Fibroblast of lung (primary cell): ENCODE results near the gene PRRX2. TPM values are rescaled to one million over a fixed set of nuclear protein-coding genes. Genes with fewer than 3 reads are reported as not detected.

Source experiments
- DNase-seq, 2 donors: peaks; one replicate each; pipeline versions ENCODE4 v3.0.0 to v3.0.0-alpha.2; 2010; ENCODE audit warnings: low read depth in 2 of 2
- H2AFZ ChIP-seq: 2 replicates; pipeline ENCODE4 v1.5.1; 2012; ENCODE audit warnings: low read length, control low read depth, inconsistent platforms
- H3K27ac ChIP-seq: 2 replicates; pipeline ENCODE4 v1.5.1; 2011; ENCODE audit warnings: low read length, control low read depth; ENCODE audit not compliant: insufficient read depth
- H3K27me3 ChIP-seq: 2 replicates; pipeline ENCODE4 v1.5.1; 2011; ENCODE audit warnings: mild to moderate bottlenecking, low read length; ENCODE audit not compliant: control insufficient read depth, insufficient read depth
- H3K36me3 ChIP-seq: 2 replicates; pipeline ENCODE4 v1.5.1; 2011; ENCODE audit warnings: low read length; ENCODE audit not compliant: control insufficient read depth, insufficient read depth
- H3K4me1 ChIP-seq: 2 replicates; pipeline ENCODE4 v1.5.1; 2011; ENCODE audit warnings: low read length; ENCODE audit not compliant: control insufficient read depth, insufficient read depth; ENCODE audit errors: extremely low read depth
- H3K4me2 ChIP-seq: 2 replicates; pipeline ENCODE4 v1.5.1; 2011; ENCODE audit warnings: low read length, control low read depth; ENCODE audit not compliant: insufficient read depth; ENCODE audit errors: extremely low read depth
- H3K4me3 ChIP-seq, 4 experiments: fragments of 200-600 bp in 1 of 4; sonication (generic) in 1 of 4; replicated peaks in 1 of 4; 2 replicates each; pipeline ENCODE4 v1.5.1; 2011 to 2016; ENCODE audit warnings: low read length in 4 of 4, low read depth in 3 of 4, mild to moderate bottlenecking in 3 of 4, control low read depth in 2 of 4, inconsistent platforms in 1 of 4, mixed read lengths in 1 of 4; ENCODE audit not compliant: insufficient read depth in 1 of 4; ENCODE audit errors: control extremely low read depth in 1 of 4
- H3K79me2 ChIP-seq: 2 replicates; pipeline ENCODE4 v1.5.1; 2012; ENCODE audit warnings: mild to moderate bottlenecking, low read length, inconsistent platforms; ENCODE audit not compliant: control insufficient read depth, insufficient read depth
- H3K9ac ChIP-seq: 2 replicates; pipeline ENCODE4 v1.5.1; 2011; ENCODE audit warnings: mild to moderate bottlenecking, low read length, control low read depth; ENCODE audit not compliant: insufficient read depth
- H3K9me3 ChIP-seq: 2 replicates; pipeline ENCODE4 v1.5.1; 2012; ENCODE audit warnings: low read depth, low read length; ENCODE audit not compliant: control insufficient read depth, insufficient read depth
- H4K20me1 ChIP-seq: 2 replicates; pipeline ENCODE4 v1.5.1; 2011; ENCODE audit warnings: low read length; ENCODE audit not compliant: control insufficient read depth, insufficient read depth; ENCODE audit errors: extremely low read depth
- EZH2 ChIP-seq: IDR thresholded peaks from 2 replicates; pipeline ENCODE4 v1.5.1; 2012; ENCODE audit warnings: low read length, control low read depth, mild to moderate bottlenecking; ENCODE audit errors: missing control alignments
- polyA plus RNA-seq, 2 donors: library from polyadenylated mRNA; depleted of rRNA in 1 of 2; stranded (reverse) in 1 of 2; unstranded in 1 of 2; fragments of >200 nt; gene quantifications; 2 replicates each; pipeline ENCODE4 v1.2.1, GENCODE V29; 2011 to 2012; ENCODE audit warnings: missing spikeins in 1 of 2
- total RNA-seq: library from RNA; depleted of rRNA; stranded (reverse); fragments of >200 nt; gene quantifications from 2 replicates; pipeline ENCODE4 v1.2.1, GENCODE V29; 2014
- TF ChIP-seq, protein P1 (sequence below), 2 donors: IDR thresholded peaks in 1 of 2; conservative IDR thresholded peaks in 1 of 2; 1 replicate in 1 of 2; 2 replicates in 1 of 2; pipeline ENCODE4 v1.5.1; 2011 to 2012; ENCODE audit warnings: low read length in 2 of 2, control low read depth in 1 of 2, inconsistent platforms in 1 of 2, low read depth in 1 of 2, mild to moderate bottlenecking in 1 of 2

PRRX2 gene
- total and polyA plus RNA-seq, 2 donors (not counting 1 experiment from before 2014, with no cell fraction given), result 4.4 to 11.7 TPM

- Histone ChIP-seq H3K36me3 (no peaks in the 10 kb centered on the region), H3K4me2 (no peak overlapping the region), H3K9ac (no peak overlapping the region), H2AFZ (no peak overlapping the region), H3K27ac (no peak overlapping the region), H3K27me3 (no peaks in the 10 kb centered on the region), H3K4me3 (no peak overlapping the region), H3K79me2 (no peaks in the 10 kb centered on the region), H3K9me3 (no peaks in the 10 kb centered on the region), H4K20me1 (no peaks in the 10 kb centered on the region), H3K4me1 (peaks cover 11% of the 10 kb centered on the region)
- TF ChIP-seq EZH2, result no peak
- TF ChIP-seq, protein P1, sequence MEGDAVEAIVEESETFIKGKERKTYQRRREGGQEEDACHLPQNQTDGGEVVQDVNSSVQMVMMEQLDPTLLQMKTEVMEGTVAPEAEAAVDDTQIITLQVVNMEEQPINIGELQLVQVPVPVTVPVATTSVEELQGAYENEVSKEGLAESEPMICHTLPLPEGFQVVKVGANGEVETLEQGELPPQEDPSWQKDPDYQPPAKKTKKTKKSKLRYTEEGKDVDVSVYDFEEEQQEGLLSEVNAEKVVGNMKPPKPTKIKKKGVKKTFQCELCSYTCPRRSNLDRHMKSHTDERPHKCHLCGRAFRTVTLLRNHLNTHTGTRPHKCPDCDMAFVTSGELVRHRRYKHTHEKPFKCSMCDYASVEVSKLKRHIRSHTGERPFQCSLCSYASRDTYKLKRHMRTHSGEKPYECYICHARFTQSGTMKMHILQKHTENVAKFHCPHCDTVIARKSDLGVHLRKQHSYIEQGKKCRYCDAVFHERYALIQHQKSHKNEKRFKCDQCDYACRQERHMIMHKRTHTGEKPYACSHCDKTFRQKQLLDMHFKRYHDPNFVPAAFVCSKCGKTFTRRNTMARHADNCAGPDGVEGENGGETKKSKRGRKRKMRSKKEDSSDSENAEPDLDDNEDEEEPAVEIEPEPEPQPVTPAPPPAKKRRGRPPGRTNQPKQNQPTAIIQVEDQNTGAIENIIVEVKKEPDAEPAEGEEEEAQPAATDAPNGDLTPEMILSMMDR (conservative IDR thresholded peaks at IDR 0.05 in 1 of 2, IDR thresholded peaks at IDR 0.05 in 1 of 2; ENCODE audit: low read depth in 1 of 2, low read length in 2 of 2), result no peak
- DNase-seq, result no peak
Measured at GRCh38 chr9:129710169-129710453, 44.7 kb downstream of the PRRX2 start.

DNA sequence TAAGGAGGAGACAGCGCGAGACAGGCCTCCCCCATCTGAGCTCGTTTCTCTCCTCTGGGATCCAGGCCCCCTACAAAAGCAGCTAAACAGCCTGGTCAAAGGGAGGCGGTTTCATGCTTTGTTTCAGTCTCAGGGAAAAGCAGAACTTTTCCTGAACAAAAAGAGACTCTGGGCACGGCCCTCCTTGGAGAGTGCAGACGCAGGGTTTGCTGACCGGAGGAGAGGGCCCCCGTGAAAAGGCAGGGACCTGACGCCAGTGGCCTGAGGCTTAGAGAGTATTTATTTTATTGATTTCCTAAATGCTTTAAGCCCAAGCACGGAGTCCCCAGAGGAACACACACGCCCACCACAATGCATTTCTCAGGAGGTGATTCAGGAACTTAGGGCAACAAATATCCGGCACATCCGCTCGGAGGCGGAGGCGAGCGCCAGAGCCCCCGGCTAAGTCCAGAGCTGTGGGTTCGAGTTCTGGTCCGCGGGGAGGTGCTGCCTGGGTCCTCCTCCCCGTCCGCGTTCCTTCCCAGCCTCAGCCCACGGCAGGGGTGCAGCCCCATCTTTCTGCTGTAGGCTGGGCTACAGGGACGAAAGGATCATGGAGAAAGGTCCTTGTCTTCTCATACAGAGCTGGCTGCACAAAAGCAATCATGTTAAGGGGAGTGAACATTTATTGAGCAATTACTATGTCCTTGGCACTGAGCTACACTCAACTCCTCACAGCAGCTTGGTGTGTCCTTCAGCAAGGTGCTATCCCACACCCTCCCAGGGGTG lies 47.4 kb downstream of the PRRX2 start:
- H3K9me3 ChIP-seq, result no peaks in the 10 kb centered on the region
- H3K36me3 ChIP-seq, result no peaks in the 10 kb centered on the region
- no peak for TF ChIP-seq EZH2
- TF ChIP-seq, protein P1 (conservative IDR thresholded peaks at IDR 0.05 in 1 of 2, IDR thresholded peaks at IDR 0.05 in 1 of 2; ENCODE audit: low read depth in 1 of 2, low read length in 2 of 2), result no peak
- H3K4me1 ChIP-seq, result peaks cover 15% of the 10 kb centered on the region
- no peaks in the 10 kb centered on the region for H4K20me1 ChIP-seq
- H3K79me2 ChIP-seq, result no peaks in the 10 kb centered on the region
- peak overlapping the region; percentile 42 for H3K4me2 ChIP-seq
- peak overlapping the region in 1 of 4 experiments; percentile 22 for H3K4me3 ChIP-seq
- DNase-seq, result peak; percentile 29 to 79
- H2AFZ ChIP-seq, result peak overlapping the region; percentile 7
- H3K27ac ChIP-seq, result peak overlapping the region; percentile 66
- H3K9ac ChIP-seq, result peak overlapping the region; percentile 4
- no peaks in the 10 kb centered on the region for H3K27me3 ChIP-seq

DNA sequence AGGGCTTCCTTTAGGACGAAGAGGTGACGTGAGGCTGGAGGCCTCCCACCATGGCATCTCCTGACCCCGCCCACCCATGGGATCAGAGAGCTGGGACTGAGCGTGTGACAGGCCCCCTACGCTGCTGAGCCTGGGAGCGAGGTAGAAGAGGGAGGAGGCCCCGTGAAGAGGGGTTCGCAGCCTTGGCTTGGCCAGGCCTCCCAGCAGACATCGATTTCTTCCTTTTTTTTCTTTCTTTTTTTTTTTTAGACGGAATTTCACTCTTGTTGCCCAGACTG lies 47.9 kb downstream of the PRRX2 start:
- no peak overlapping the region for H3K4me2 ChIP-seq
- TF ChIP-seq, protein P1 (conservative IDR thresholded peaks at IDR 0.05 in 1 of 2, IDR thresholded peaks at IDR 0.05 in 1 of 2; ENCODE audit: low read depth in 1 of 2, low read length in 2 of 2), result no peak
- no peak for TF ChIP-seq EZH2
- no peaks in the 10 kb centered on the region for H3K36me3 ChIP-seq
- H3K79me2 ChIP-seq, result no peaks in the 10 kb centered on the region
- no peak for DNase-seq
- H3K9ac ChIP-seq, result no peak overlapping the region
- peaks cover 15% of the 10 kb centered on the region for H3K4me1 ChIP-seq
- H3K27ac ChIP-seq, result peak overlapping the region; percentile 66
- no peaks in the 10 kb centered on the region for H3K9me3 ChIP-seq
- no peaks in the 10 kb centered on the region for H4K20me1 ChIP-seq
- H3K27me3 ChIP-seq, result no peaks in the 10 kb centered on the region
- H2AFZ ChIP-seq, result no peak overlapping the region
- no peak overlapping the region for H3K4me3 ChIP-seq
